HG03469 (cell line): Measurements from ENCODE around the gene BRSK2.

Experiments used
- ATAC-seq: cut with Tn5 transposase; IDR thresholded peaks from one replicate; pipeline ENCODE4 v1.9.1; 2021; ENCODE audit warnings: mild to moderate bottlenecking, moderate library complexity, moderate number of reproducible peaks; ENCODE audit not compliant: unreplicated experiment

Gene BRSK2

DNA sequence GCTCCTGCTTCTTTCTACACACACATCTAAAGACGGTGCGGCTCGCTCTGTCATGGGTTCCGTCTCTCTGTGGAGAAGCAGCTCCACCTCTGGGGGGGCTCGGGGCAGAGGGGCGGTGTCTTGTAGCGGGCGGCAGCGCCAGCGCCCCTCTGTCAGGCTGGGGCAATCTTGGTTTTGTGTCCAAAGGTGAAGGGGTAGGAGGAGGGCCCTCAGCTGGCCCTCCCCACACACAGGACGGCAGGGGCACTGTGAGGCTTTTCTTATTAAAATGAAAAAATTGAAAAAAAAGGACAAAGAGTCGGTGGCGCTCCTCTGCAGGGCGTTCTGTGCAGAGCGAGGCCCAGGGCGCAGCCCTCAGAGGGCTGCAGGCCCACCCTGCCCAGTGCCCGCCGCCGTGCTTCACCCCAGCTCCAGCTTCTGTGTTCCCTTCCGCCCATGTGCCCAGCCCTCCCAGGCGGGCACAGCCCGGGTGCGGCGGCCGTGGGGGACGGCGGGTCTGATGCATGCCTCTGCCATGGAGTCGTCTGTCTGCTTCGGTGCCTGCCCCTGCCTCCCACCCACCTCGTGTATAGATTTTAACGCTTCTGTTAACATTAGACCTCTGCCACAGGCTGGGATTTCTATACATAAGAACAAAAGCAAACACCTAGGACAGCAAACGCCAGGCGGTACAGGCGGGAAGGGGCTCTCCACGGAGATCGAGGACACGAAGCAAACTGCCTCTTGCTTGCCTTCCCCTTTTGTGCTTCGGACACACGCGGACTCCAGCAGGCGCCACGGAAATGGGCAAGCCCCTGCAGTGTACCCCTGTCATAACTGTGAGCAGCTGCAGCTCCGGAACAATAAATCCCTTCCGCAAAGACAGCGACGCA, 72.3 kb downstream of the BRSK2 start:
- no peak for ATAC-seq

- no peak for ATAC-seq
Measured at GRCh38 chr11:1462698-1462975, 72.9 kb downstream of the BRSK2 start.

DNA sequence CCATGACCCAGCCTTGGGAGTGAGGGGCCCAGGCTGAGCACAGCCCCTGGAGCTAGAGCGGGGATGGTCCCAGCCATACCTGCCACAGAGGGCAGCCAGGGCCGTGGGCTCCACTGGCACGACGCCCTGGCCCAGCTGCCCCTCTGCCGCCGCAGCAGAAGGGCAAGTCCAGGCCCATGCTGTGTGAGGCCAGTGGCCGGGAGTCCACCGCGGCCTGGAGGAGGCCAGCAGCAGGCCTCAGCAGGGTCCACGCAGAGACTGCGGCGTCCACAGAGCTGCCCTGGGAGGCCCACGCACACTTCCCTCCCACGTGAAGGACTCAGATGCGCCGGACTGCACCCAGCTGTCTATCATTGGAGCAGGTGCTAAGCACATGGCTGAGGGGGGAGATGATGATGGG, 73.3 kb downstream of the BRSK2 start:
- ATAC-seq: no peak

GRCh38 chr11:1466784-1467183, 77.0 kb downstream of the BRSK2 start:
- no peak for ATAC-seq

GRCh38 chr11:1467270-1467669, 77.5 kb downstream of the BRSK2 start:
- ATAC-seq: no peak

DNA sequence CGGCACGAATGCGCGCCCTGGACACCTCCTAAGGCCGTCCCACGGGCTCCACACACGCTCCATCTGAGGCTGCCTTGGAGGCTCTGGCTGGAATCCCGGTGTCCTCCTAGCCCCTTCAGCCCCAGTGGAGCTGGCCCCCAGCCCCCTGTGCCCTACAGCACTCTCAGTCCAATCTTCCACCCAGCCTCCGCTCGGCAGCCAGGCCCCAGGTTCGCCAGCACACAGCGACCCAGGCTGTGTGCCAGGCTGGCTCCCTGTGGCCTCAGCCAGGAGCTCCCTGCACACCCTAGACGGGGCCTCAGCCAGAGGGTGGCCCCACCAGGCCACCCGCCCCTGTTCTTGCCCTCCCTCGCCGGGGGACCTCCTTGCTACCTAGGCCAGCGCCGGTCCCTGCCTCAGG, 78.3 kb downstream of the BRSK2 start:
- ATAC-seq: no peak

DNA sequence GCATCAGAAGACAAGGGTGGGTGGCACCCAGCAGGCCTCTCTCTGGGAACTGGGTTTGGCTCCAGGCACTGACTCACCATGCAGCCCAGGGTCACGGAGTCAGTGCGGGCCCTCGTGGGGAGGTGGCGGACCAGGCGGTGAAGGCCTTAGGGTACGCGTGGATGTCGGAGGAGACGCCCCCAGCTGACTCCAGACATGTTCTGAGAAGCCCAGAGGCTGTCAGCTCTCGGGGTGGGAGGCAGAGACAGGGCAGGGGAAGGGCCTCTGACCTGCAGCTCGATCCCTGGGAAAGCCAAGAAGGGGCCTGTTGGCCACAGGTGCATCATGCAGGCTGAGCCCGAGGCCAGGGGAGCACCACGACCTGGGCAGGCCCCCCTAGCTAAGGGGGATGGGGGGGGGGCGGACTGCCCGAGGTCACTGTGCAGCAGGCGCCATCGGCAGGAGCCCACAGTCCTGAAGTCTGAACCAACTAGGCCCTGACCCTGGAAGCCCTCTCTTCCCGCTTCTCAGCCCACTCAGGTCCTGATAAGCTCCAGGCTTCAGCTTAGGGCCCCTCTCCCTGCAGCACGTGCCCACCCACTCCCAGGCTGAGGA, 78.8 kb downstream of the BRSK2 start:
- no peak for ATAC-seq

GRCh38 chr11:1469287-1469910, 79.7 kb downstream of the BRSK2 start:
- ATAC-seq: no peak

DNA sequence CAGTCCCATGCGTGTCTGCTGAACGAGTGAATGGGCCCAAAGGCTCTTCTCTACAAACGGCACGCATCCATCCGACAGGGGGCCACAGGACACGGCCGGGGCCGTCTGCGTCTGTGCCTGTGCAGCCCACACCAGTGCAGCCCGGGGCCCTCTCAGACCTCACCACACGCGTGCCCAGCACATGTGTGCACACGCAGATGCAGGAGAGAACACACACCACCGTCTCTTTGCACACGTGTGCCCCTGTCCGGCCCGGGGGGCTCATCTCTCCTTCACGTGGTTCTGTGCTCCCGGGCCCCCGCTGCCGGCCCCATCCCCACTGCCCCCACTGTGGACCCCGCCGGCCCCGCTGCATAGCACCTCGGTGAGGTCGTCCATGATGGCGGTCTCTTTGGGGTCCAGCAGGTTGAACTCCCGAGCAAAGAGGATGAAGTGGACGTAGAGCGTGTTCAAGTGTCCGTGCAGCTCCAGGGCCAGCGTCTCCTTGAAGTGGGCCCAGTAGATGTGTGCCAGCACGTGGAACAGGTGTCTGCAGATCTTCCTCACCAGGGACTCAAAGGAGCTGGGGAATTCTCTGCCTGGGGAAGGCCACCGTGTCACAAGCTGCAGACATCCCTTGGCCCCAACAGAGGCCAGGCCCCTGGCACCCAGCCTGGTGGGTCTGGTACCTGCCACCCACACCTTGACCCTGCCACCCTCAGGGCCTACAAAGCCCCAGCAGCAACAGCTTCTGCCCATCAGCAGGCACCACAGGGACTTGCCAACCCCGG, 80.4 kb downstream of the BRSK2 start:
- no peak for ATAC-seq

- ATAC-seq: no peak
Measured at GRCh38 chr11:1470681-1471611, 81.2 kb downstream of the BRSK2 start.

GRCh38 chr11:1471736-1472135, 82.0 kb downstream of the BRSK2 start:
- ATAC-seq: no peak

DNA sequence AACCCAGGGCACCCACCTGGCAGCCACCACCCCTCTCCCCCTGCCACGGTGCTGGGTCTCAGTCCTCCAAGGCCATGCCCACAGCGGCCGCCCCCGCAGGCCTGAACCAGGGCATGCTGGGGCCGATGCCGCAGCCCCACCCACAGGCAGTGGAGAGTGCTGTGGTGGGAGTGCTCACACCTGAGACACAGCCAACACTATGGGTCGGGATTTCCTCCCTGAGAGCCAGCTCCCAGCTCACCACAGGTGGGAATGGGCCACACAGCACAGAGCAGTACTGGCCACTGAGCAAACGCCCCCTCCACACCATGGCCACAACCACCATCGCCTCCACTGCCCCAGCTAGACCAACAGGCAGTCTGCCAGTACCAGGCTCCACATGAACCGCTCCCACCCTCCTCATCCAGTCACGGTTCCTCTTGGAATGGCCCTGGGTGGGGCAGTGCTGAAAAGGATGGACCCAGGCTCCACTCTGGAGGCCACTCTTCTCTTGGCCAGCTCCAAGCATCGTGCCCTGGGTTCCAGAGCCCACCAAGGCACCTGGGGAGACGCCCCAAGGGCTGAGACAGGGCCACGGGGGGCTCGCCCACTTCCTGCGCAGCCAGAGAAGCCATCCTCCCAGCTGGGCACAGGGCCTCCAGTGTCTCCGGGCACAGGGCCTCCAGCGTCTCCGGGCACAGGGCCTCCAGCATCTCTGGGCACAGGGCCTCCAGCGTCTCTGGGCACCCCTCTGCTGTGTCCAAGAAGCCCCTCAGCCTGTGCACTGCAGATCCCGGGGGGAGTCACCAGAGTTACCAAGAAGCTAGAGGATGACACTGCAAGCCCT, 82.7 kb downstream of the BRSK2 start:
- no peak for ATAC-seq

DNA sequence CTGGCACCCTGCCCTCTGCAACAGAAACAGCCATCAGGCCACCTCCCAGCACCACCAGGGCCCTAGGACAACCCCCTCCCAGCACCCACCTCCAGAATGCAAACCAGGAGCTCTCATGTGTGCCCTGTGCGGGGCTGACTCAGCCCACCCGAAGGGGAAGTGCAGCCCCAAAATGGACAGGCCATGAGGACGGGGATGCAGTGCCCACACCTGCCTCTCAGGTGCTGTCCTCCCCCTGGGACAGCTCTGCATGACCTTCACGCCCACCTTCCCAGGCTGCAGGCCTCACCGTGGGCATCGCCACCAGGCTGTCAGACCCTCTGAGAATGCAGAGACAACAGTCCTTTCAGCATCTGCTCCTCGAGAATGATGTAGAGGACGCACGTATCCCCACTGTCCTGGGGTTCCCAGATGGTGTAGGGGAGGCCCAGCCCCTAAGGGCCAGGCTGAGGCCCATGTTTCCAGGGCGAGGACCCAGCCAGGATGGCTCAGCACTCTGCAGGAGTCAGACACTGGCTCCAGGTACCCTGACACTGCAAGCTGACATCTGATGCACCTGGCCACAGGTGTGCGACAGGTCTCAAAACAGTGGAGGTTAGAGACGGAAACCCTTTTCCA, 83.4 kb downstream of the BRSK2 start:
- no peak for ATAC-seq

DNA sequence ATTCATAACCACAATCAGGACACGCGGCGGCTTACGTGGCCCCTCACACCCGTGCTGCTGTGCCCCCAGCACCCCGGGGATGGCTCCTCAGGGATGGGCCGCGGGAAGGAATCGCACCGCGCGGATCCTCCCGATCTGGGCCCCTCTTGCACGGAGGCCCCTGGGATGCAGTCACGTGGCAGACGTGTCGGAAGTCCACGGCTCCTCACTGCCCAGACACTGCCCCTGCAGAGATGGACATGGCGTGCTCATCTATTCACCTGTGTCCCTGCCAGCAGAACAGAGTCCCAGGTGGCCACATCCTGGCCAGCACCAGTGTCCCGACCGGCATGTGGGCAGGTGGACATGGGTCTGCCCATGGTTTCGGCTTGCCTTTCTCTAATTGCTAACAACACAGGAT, 84.1 kb downstream of the BRSK2 start:
- ATAC-seq: no peak

- no peak for ATAC-seq
Measured at GRCh38 chr11:1475841-1476240, 86.1 kb downstream of the BRSK2 start.

GRCh38 chr11:1476940-1477736, 87.4 kb downstream of the BRSK2 start:
- ATAC-seq: no peak

DNA sequence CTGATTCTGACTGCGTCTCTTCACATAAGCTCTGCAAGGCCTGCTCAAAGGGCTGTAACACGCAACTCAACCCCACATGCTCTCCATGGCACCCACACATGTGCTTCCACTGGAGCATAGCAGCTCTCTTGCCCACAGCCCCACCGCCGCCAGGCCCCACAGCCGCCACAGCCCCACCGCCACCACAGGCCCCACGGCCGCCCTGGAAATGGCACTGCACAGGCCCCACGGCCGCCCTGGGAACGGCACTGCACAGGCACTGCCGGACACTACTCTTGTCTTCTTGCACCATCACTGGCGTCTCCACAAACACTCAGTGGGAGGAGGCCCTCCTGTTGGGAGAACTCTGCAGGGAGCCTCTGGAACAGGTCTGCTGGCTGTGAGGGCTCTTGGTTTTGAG, 88.3 kb downstream of the BRSK2 start:
- no peak for ATAC-seq

GRCh38 chr11:1478544-1478943, 88.8 kb downstream of the BRSK2 start:
- no peak for ATAC-seq
